Esophagus muscularis mucosa (tissue), 4 donors: ENCODE data around the gene EFEMP2.

Experiments used
- CTCF ChIP-seq, 3 experiments: fragments of 200-600 bp in 2 of 3; fragments of 450-650 bp in 1 of 3; sonication (generic) in 2 of 3; IDR thresholded peaks; one replicate each; pipeline ENCODE4 v1.5.1; 2017 to 2019; ENCODE audit warnings: antibody characterized with exemption in 3 of 3, mild to moderate bottlenecking in 2 of 3, moderate library complexity in 1 of 3
- EP300 ChIP-seq: sonication (generic); formaldehyde crosslinking; IDR thresholded peaks from one replicate; pipeline ENCODE4 v1.6.1; 2017; ENCODE audit warnings: antibody characterized with exemption
- POLR2A ChIP-seq: fragments of 450-650 bp; IDR thresholded peaks from one replicate; pipeline ENCODE4 v1.6.1; 2017; ENCODE audit warnings: antibody characterized with exemption, moderate library complexity, mild to moderate bottlenecking, low read depth

GRCh38 chr11:65916391-65916790 is 43.8 kb upstream of the EFEMP2 start:
- TF ChIP-seq EP300 = no peak
- TF ChIP-seq CTCF (IDR thresholded peaks at IDR 0.05) = no peak
- no peak for TF ChIP-seq POLR2A
